ENCODE results near the gene FAM209B.

DNA sequence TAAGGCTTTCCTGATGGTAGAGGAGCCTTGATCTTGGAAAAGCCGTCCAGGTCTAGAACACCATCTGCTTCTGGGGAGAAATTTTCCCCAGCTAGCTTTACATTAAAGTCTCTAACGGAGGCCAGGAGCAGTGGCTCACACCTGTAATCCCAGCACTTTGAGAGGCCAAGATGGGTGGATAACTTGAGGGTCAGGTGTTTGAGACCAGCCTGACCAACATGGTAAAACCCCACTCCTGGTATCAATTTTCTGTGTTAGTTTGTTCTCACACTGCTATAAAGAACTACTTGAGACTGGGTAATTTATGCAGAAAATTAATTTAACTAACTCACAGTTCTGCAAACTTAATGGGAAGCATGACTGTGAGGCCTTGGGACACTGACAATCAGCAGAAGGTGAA, 37.8 kb downstream of the FAM209B start:
- TF ChIP-seq, protein P1, sequence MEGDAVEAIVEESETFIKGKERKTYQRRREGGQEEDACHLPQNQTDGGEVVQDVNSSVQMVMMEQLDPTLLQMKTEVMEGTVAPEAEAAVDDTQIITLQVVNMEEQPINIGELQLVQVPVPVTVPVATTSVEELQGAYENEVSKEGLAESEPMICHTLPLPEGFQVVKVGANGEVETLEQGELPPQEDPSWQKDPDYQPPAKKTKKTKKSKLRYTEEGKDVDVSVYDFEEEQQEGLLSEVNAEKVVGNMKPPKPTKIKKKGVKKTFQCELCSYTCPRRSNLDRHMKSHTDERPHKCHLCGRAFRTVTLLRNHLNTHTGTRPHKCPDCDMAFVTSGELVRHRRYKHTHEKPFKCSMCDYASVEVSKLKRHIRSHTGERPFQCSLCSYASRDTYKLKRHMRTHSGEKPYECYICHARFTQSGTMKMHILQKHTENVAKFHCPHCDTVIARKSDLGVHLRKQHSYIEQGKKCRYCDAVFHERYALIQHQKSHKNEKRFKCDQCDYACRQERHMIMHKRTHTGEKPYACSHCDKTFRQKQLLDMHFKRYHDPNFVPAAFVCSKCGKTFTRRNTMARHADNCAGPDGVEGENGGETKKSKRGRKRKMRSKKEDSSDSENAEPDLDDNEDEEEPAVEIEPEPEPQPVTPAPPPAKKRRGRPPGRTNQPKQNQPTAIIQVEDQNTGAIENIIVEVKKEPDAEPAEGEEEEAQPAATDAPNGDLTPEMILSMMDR (IDR thresholded peaks at IDR 0.05 in 4 of 5, conservative IDR thresholded peaks at IDR 0.05 in 1 of 5): no peak
- no peak for TF ChIP-seq POLR2A (IDR thresholded peaks at IDR 0.05)

All from gastrocnemius medialis (tissue), 4 donors.